KMS-11 (cell line): ENCODE data around the gene ENDOG.

Experiments used
- H2AFZ ChIP-seq: fragments of 200-600 bp; sonication (generic); 2 replicates; pipeline ENCODE4 v1.6.1; 2016; ENCODE audit warnings: antibody characterized with exemption, mixed run types, low read depth
- H3K27ac ChIP-seq: fragments of 200-600 bp; sonication (generic); 2 replicates; pipeline ENCODE4 v1.6.1; 2016; ENCODE audit warnings: mild to moderate bottlenecking, mixed run types
- H3K27me3 ChIP-seq: fragments of 200-600 bp; sonication (generic); 2 replicates; pipeline ENCODE4 v1.6.1; 2017; ENCODE audit warnings: mild to moderate bottlenecking, low read depth, mixed run types, moderate library complexity; ENCODE audit not compliant: insufficient read depth
- H3K36me3 ChIP-seq: fragments of 200-600 bp; sonication (generic); 2 replicates; pipeline ENCODE4 v1.6.1; 2017; ENCODE audit warnings: mild to moderate bottlenecking, mixed run types; ENCODE audit not compliant: insufficient read depth
- H3K4me1 ChIP-seq: fragments of 200-600 bp; sonication (generic); 2 replicates; pipeline ENCODE4 v1.6.1; 2016; ENCODE audit warnings: mild to moderate bottlenecking, low read depth, mixed run types; ENCODE audit not compliant: poor library complexity, severe bottlenecking
- H3K4me2 ChIP-seq: fragments of 200-600 bp; sonication (generic); 2 replicates; pipeline ENCODE4 v1.7.0; 2016; ENCODE audit warnings: mild to moderate bottlenecking, mixed run types
- H3K4me3 ChIP-seq: fragments of 200-600 bp; sonication (generic); IDR thresholded peaks from 2 replicates; pipeline ENCODE4 v1.6.1; 2017; ENCODE audit warnings: low read depth, low read length, mixed read lengths; ENCODE audit not compliant: insufficient read depth
- H3K79me2 ChIP-seq: fragments of 200-600 bp; sonication (generic); 2 replicates; pipeline ENCODE4 v1.6.1; 2016; ENCODE audit warnings: low read depth, mixed run types; ENCODE audit not compliant: insufficient read depth
- H3K9ac ChIP-seq: fragments of 200-600 bp; sonication (generic); 2 replicates; pipeline ENCODE4 v1.6.1; 2016; ENCODE audit warnings: mild to moderate bottlenecking, mixed run types
- H4K20me1 ChIP-seq: fragments of 200-600 bp; sonication (generic); 2 replicates; pipeline ENCODE4 v1.6.1; 2016; ENCODE audit warnings: mild to moderate bottlenecking, mixed run types; ENCODE audit not compliant: insufficient read depth
- TF ChIP-seq, protein P1 (sequence below): fragments of 200-600 bp; sonication (generic); conservative IDR thresholded peaks from 2 replicates; pipeline ENCODE4 v1.6.1; 2017; ENCODE audit warnings: low read depth, mild to moderate bottlenecking, antibody characterized with exemption, low read length, moderate library complexity, mixed read lengths

The ENDOG gene

DNA sequence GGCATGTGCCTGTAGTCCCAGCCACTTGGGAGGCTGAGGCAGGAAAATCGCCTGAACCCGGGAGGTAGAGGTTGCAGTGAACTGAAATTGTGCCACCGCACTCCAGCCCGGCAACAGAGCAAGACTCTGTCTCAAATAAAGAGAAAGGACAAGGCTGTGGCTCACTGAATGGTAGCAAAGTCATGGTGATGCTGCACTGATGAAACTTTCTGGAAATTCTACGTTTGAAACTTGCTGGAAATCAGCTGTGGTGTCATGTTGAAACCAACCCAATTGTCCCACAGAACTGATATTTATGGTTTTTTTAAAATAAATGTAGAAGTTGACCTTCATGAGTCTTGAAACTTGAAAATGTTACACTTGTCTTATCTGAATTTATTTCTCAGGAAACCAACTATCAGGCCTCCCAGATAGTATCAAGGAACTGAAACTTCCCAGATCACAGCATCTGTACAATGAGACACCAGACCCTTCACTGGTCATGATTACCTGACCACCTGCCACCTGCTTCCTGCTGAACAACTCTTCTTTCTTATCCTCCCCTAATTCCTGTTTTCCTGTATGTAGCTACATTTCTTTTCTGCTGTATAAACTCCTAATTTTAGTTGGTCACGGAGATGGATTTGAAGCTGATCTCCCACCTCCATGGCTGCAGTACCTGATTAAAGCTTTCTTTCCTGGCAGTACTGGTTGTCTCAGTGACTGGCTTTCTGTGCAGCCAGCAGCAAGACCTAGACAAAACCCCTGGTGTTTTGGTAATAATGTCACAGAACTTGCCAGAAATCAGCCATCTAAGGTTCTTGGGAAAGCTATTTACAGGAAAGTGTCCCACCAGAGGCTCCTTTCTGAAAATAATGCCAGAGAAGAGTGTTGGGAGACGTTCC, 36.9 kb upstream of the ENDOG start:
- Histone ChIP-seq H3K4me3 (no peak overlapping the region), H2AFZ (no peak overlapping the region), H3K4me1 (peaks cover 8% of the 10 kb centered on the region), H3K36me3 (no peaks in the 10 kb centered on the region), H3K4me2 (no peak overlapping the region), H3K9ac (no peak overlapping the region), H3K27me3 (no peaks in the 10 kb centered on the region), H3K27ac (no peak overlapping the region), H3K79me2 (no peaks in the 10 kb centered on the region), H4K20me1 (no peaks in the 10 kb centered on the region)
- TF ChIP-seq, protein P1, sequence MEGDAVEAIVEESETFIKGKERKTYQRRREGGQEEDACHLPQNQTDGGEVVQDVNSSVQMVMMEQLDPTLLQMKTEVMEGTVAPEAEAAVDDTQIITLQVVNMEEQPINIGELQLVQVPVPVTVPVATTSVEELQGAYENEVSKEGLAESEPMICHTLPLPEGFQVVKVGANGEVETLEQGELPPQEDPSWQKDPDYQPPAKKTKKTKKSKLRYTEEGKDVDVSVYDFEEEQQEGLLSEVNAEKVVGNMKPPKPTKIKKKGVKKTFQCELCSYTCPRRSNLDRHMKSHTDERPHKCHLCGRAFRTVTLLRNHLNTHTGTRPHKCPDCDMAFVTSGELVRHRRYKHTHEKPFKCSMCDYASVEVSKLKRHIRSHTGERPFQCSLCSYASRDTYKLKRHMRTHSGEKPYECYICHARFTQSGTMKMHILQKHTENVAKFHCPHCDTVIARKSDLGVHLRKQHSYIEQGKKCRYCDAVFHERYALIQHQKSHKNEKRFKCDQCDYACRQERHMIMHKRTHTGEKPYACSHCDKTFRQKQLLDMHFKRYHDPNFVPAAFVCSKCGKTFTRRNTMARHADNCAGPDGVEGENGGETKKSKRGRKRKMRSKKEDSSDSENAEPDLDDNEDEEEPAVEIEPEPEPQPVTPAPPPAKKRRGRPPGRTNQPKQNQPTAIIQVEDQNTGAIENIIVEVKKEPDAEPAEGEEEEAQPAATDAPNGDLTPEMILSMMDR: no peak

DNA sequence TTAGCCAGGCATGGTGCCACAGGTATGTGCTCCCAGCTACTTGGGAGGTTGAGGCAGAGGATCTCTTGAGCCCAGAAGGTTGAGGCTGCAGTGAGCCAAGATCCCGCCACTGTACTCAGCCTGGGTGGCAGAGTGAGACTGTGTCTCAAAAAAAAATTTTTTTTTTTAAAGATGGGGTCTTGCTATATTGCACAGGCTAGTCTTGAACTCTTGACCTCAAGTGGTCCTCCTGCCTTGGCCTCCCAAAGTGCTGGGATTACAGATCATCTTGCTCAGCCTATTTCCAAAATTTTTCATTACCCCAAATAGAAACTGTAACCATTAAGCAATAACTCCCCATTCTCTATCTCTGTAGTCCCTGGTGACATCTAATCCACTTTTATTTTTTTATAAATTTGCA, 35.6 kb upstream of the ENDOG start:
- Histone ChIP-seq H4K20me1 (no peaks in the 10 kb centered on the region), H3K4me1 (peaks cover 8% of the 10 kb centered on the region), H3K9ac (no peak overlapping the region), H2AFZ (no peak overlapping the region), H3K79me2 (peaks cover 5% of the 10 kb centered on the region; the same call in 1 of the 2 replicates), H3K27me3 (no peaks in the 10 kb centered on the region), H3K27ac (no peak overlapping the region), H3K4me3 (no peak overlapping the region), H3K36me3 (no peaks in the 10 kb centered on the region), H3K4me2 (no peak overlapping the region)
- TF ChIP-seq, protein P1: no peak

DNA sequence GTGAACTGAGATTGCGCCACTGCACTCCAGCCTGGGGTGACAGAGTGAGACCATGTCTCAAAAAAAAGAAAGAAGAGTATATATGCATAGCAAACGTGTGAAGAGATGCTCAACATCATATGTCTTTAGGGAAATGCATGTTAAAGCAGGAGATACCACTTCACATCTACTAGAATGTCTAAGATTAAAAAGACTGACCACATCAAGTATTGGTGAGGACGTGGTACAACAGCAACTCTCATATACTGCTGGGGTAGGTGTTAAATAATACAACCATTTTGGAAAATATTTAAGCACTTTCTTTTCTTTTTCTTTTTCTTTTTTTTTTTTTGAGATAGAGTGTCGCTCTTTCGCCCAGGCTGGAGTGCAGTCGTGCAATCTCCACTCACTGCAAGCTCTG, 32.9 kb upstream of the ENDOG start:
- no peaks in the 10 kb centered on the region for H3K36me3 ChIP-seq
- no peak overlapping the region for H3K4me3 ChIP-seq
- H3K27me3 ChIP-seq: no peaks in the 10 kb centered on the region
- H2AFZ ChIP-seq: no peak overlapping the region
- no peak overlapping the region for H3K4me2 ChIP-seq
- H3K9ac ChIP-seq: no peak overlapping the region
- H3K27ac ChIP-seq: no peak overlapping the region
- H3K79me2 ChIP-seq: peaks cover 13% of the 10 kb centered on the region; the same call in 1 of the 2 replicates
- peaks cover 19% of the 10 kb centered on the region for H3K4me1 ChIP-seq
- no peaks in the 10 kb centered on the region for H4K20me1 ChIP-seq
- TF ChIP-seq, protein P1: no peak

DNA sequence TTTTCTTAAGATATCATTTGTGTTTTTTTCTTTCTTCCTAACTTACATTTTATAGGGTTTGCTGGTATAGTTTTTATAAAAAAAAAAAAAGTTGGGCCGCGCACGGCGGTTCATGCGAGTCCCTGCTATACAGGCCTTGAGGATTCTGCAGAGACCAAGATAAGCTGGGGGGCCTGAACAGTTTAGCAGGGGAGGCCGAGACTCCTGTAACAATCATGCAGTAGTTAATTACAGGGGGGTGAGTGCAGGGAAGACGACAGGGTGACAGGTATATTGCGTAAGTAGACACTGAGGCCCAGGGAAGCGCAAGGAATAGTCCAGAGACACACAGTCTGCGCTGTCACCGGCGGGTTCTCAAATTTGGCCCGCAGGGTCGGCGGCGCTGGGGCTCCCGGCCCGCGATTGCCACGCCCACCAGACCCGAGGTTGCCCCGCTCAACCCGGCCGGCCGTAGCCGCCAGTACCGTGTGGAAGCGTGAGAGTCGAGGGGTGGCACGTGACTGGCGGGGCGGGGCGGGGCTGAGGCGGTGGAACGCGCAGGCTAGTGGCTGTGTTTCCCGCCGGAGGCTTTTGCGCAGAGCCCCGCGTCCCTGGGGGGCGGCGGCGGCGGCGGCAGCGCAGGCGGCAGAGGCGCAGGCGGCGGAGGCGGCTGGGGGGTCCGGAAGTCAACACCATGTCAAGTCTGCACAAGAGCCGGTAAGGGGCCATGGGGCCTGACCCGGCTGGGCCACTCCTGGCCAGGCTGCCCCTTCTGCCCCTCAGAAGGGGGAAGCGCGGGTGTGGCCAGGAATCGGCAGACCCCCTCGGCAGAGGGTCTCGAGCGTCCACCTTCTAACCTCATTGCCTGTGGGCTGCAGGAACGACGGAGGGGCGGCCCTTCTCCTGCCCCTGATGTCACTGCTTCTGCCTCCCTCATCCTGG, 31.4 kb upstream of the ENDOG start, which contains the start of gene TBC1D13:
Gene TBC1D13, plus strand, starts transcription at position 573 of the 921 bp plus-strand sequence. Its CDS starts 101 bp downstream, at position 674.
- Histone ChIP-seq H3K4me2 (peak within 1 kb of the TSS; percentile 99), H3K36me3 (no peaks in the 10 kb centered on the region), H4K20me1 (no peaks in the 10 kb centered on the region), H3K27ac (0 out of 2 replicates have a peak within 1 kb of the TSS, but pooled peaks have one; percentile 18), H3K27me3 (no peaks in the 10 kb centered on the region), H3K4me1 (peaks cover 19% of the 10 kb centered on the region), H2AFZ (peak within 1 kb of the TSS; percentile 93), H3K9ac (peak within 1 kb of the TSS; percentile 51; the same call in 1 of the 2 replicates), H3K79me2 (peaks cover 13% of the 10 kb centered on the region; the same call in 1 of the 2 replicates), H3K4me3 (no peak within 1 kb of the TSS)
- TF ChIP-seq, protein P1: no peak
